ENCODE data around the gene ADAM12.

DNA sequence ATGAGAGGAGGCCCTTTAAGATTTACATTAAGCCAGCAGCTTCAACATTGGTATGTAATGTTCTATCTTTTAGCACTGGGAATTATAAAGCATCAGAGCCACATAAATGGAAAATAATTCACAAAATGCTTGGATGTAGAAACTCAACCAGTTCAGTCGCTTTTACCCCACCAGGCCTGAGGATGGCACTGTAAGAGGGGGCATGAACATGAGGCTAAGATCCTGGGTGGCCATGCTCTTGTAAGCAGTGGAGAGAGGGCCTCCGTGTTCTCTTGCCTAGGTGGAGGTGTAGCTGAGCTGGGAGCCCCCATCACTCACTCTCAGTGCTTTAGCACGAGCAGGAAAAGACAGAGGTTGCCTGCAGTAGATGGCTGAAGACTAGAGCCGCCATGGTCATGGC, 253.1 kb downstream of the ADAM12 start:
- TF ChIP-seq ZNF274 (IDR thresholded peaks at IDR 0.05; ENCODE audit: low read depth, low read length) (no peak), YY1 (IDR thresholded peaks at IDR 0.05; ENCODE audit: insufficient read depth, insufficient read length) (no peak)

Measured in NT2/D1 (cell line).